ENCODE results near the gene IPMK. TPM values are rescaled to one million over a fixed set of nuclear protein-coding genes. Genes with fewer than 3 reads are reported as not detected.

Gene IPMK
- total RNA-seq, 1 donor from 2014 or later = 6.2 TPM

GRCh38 chr10:58219875-58220274 lies 47.8 kb downstream of the IPMK start:
- H3K4me3 ChIP-seq (ENCODE audit: low read depth, low read length) = no peak overlapping the region
- DNase-seq (ENCODE audit: low read depth) = no peak
- no peak for TF ChIP-seq CTCF (conservative IDR thresholded peaks at IDR 0.05; ENCODE audit: low read depth, low read length)

GRCh38 chr10:58217612-58218011 lies 50.1 kb downstream of the IPMK start:
- TF ChIP-seq CTCF (conservative IDR thresholded peaks at IDR 0.05; ENCODE audit: low read depth, low read length) = no peak
- no peak for DNase-seq (ENCODE audit: low read depth)
- H3K4me3 ChIP-seq (ENCODE audit: low read depth, low read length) = no peak overlapping the region

GRCh38 chr10:58212622-58213021 lies 55.1 kb downstream of the IPMK start:
- no peak for TF ChIP-seq CTCF (conservative IDR thresholded peaks at IDR 0.05; ENCODE audit: low read depth, low read length)
- no peak for DNase-seq (ENCODE audit: low read depth)
- H3K4me3 ChIP-seq (ENCODE audit: low read depth, low read length) = no peak overlapping the region

- DNase-seq (ENCODE audit: low read depth) = no peak
- TF ChIP-seq CTCF (conservative IDR thresholded peaks at IDR 0.05; ENCODE audit: low read depth, low read length) = no peak
- H3K4me3 ChIP-seq (ENCODE audit: low read depth, low read length) = no peak overlapping the region
Measured at GRCh38 chr10:58210160-58210559, 57.5 kb downstream of the IPMK start.

- H3K4me3 ChIP-seq (ENCODE audit: low read depth, low read length) = no peak overlapping the region
- TF ChIP-seq CTCF (conservative IDR thresholded peaks at IDR 0.05; ENCODE audit: low read depth, low read length) = no peak
- DNase-seq (ENCODE audit: low read depth) = peak; percentile 15
Measured at GRCh38 chr10:58209669-58210068, 58.0 kb downstream of the IPMK start.

GRCh38 chr10:58206251-58206650 lies 61.4 kb downstream of the IPMK start:
- DNase-seq (ENCODE audit: low read depth) = no peak
- H3K4me3 ChIP-seq (ENCODE audit: low read depth, low read length) = no peak overlapping the region
- TF ChIP-seq CTCF (conservative IDR thresholded peaks at IDR 0.05; ENCODE audit: low read depth, low read length) = no peak

- H3K4me3 ChIP-seq (ENCODE audit: low read depth, low read length) = no peak overlapping the region
- DNase-seq (ENCODE audit: low read depth) = no peak
- no peak for TF ChIP-seq CTCF (conservative IDR thresholded peaks at IDR 0.05; ENCODE audit: low read depth, low read length)
Measured at GRCh38 chr10:58201704-58202103, 66.0 kb downstream of the IPMK start.
